H9 (cell line): ENCODE results near the gene RGS6. TPM values are rescaled to one million over a fixed set of nuclear protein-coding genes. Genes with fewer than 3 reads are reported as not detected.

ENCODE experiments used
- DNase-seq: peaks from one replicate; pipeline ENCODE4 v3.0.0-alpha.2; 2017
- H2AFZ ChIP-seq: one replicate; pipeline ENCODE4 v1.6.1; 2013; ENCODE audit warnings: mild to moderate bottlenecking, low read length, control low read depth, moderate library complexity
- H2AK5ac ChIP-seq: 2 replicates; pipeline ENCODE4 v1.6.1; 2013; ENCODE audit warnings: low read length, control low read depth, mixed read lengths; ENCODE audit not compliant: insufficient read length
- H2BK120ac ChIP-seq: one replicate; pipeline ENCODE4 v1.6.1; 2013; ENCODE audit warnings: low read depth, mild to moderate bottlenecking, low read length, control low read depth, inconsistent platforms; ENCODE audit not compliant: poor library complexity, severe bottlenecking
- H2BK12ac ChIP-seq: 2 replicates; pipeline ENCODE4 v1.6.1; 2013; ENCODE audit warnings: low read length, control low read depth, mixed read lengths, low read depth; ENCODE audit not compliant: insufficient read length
- H2BK15ac ChIP-seq: 2 replicates; pipeline ENCODE4 v1.6.1; 2013; ENCODE audit warnings: low read depth, low read length, control low read depth
- H2BK20ac ChIP-seq: one replicate; pipeline ENCODE4 v1.6.1; 2013; ENCODE audit warnings: low read depth, mild to moderate bottlenecking, low read length, control low read depth, inconsistent platforms; ENCODE audit not compliant: poor library complexity, severe bottlenecking
- H2BK5ac ChIP-seq: 2 replicates; pipeline ENCODE4 v1.6.1; 2013; ENCODE audit warnings: low read length, control low read depth, mixed read lengths; ENCODE audit not compliant: insufficient read length
- H3K14ac ChIP-seq: 2 replicates; pipeline ENCODE4 v1.6.1; 2013; ENCODE audit warnings: low read length, control low read depth; ENCODE audit not compliant: insufficient read depth
- H3K18ac ChIP-seq: 2 replicates; pipeline ENCODE4 v1.6.1; 2013; ENCODE audit warnings: low read depth, mild to moderate bottlenecking, mixed read lengths, low read length, control low read depth; ENCODE audit not compliant: insufficient read length
- H3K23ac ChIP-seq: 2 replicates; pipeline ENCODE4 v1.6.1; 2013; ENCODE audit warnings: low read length, control low read depth, mixed read lengths, low read depth; ENCODE audit not compliant: insufficient read length
- H3K23me2 ChIP-seq: 2 replicates; pipeline ENCODE4 v1.6.1; 2013; ENCODE audit warnings: low read depth, mild to moderate bottlenecking, mixed read lengths, low read length, control low read depth; ENCODE audit not compliant: insufficient read length, poor library complexity, severe bottlenecking
- H3K27ac ChIP-seq: 2 replicates; pipeline ENCODE4 v1.5.1; 2013; ENCODE audit warnings: low read length, control low read depth, mixed read lengths, low read depth; ENCODE audit not compliant: insufficient read length
- H3K27me3 ChIP-seq: 2 replicates; pipeline ENCODE4 v1.6.1; 2013; ENCODE audit warnings: low read length, control low read depth, inconsistent platforms; ENCODE audit not compliant: insufficient read depth
- H3K4ac ChIP-seq: 2 replicates; pipeline ENCODE4 v1.6.1; 2013; ENCODE audit warnings: low read depth, mild to moderate bottlenecking, control low read depth, inconsistent platforms, low read length, moderate library complexity
- H3K4me1 ChIP-seq: 2 replicates; pipeline ENCODE4 v1.6.1; 2013; ENCODE audit warnings: low read length, control low read depth, inconsistent platforms; ENCODE audit not compliant: insufficient read depth
- H3K4me2 ChIP-seq: 2 replicates; pipeline ENCODE4 v1.6.1; 2013; ENCODE audit warnings: low read length, control low read depth, mixed read lengths; ENCODE audit not compliant: insufficient read length, insufficient read depth
- H3K56ac ChIP-seq: 2 replicates; pipeline ENCODE4 v1.6.1; 2013; ENCODE audit warnings: low read depth, mild to moderate bottlenecking, mixed read lengths, low read length, control low read depth; ENCODE audit not compliant: insufficient read length
- H3K79me1 ChIP-seq: 2 replicates; pipeline ENCODE4 v1.6.1; 2013; ENCODE audit warnings: low read depth, mild to moderate bottlenecking, moderate library complexity, low read length, control low read depth, inconsistent platforms; ENCODE audit not compliant: insufficient read depth, poor library complexity, severe bottlenecking
- H3K79me2 ChIP-seq: 2 replicates; pipeline ENCODE4 v1.6.1; 2013; ENCODE audit warnings: low read length, control low read depth, inconsistent platforms; ENCODE audit not compliant: insufficient read depth
- H3K9ac ChIP-seq: 2 replicates; pipeline ENCODE4 v1.6.1; 2013; ENCODE audit warnings: low read length, control low read depth, mixed read lengths; ENCODE audit not compliant: insufficient read length; ENCODE audit errors: extremely low read depth
- H3K9me3 ChIP-seq: one replicate; pipeline ENCODE4 v1.6.1; 2013; ENCODE audit warnings: low read depth, low read length, inconsistent platforms; ENCODE audit not compliant: control insufficient read depth
- H3T11ph ChIP-seq: one replicate; pipeline ENCODE4 v1.6.1; 2013; ENCODE audit warnings: mild to moderate bottlenecking, low read length, control low read depth, inconsistent platforms
- H4K20me1 ChIP-seq: one replicate; pipeline ENCODE4 v1.6.1; 2013; ENCODE audit not compliant: control insufficient read depth, insufficient read length, insufficient read depth
- H4K5ac ChIP-seq: 2 replicates; pipeline ENCODE4 v1.6.1; 2013; ENCODE audit warnings: low read depth, mild to moderate bottlenecking, mixed read lengths, low read length, control low read depth; ENCODE audit not compliant: insufficient read length
- H4K8ac ChIP-seq: replicated peaks from 2 replicates; pipeline ENCODE4 v1.6.1; 2013; ENCODE audit warnings: low read length, control low read depth, mixed read lengths, low read depth; ENCODE audit not compliant: insufficient read length
- H4K91ac ChIP-seq: 2 replicates; pipeline ENCODE4 v1.6.1; 2013; ENCODE audit warnings: low read depth, mild to moderate bottlenecking, moderate library complexity, mixed read lengths, low read length, control low read depth; ENCODE audit not compliant: insufficient read length
- H3K27ac Mint-ChIP-seq, 3 experiments: 2 replicates in 2 of 3; 3 replicates in 1 of 3; pipeline ENCODE4 v1.8.0; 2020 to 2021; ENCODE audit warnings: mixed read lengths in 3 of 3, mild to moderate bottlenecking in 1 of 3, moderate library complexity in 1 of 3
- H3K27me3 Mint-ChIP-seq: 2 replicates; pipeline ENCODE4 v1.8.0; 2021; ENCODE audit warnings: low read depth, mild to moderate bottlenecking, moderate library complexity, mixed read lengths
- H3K36me3 Mint-ChIP-seq, 3 experiments: 2 replicates in 2 of 3; 3 replicates in 1 of 3; pipeline ENCODE4 v1.8.0; 2020 to 2021; ENCODE audit warnings: low read depth in 3 of 3, mixed read lengths in 3 of 3; ENCODE audit not compliant: insufficient read depth in 1 of 3
- H3K4me1 Mint-ChIP-seq, 2 experiments: 2 replicates each; pipeline ENCODE4 v1.8.0; 2020; ENCODE audit warnings: mixed read lengths in 2 of 2
- H3K4me3 Mint-ChIP-seq, 2 experiments: 2 replicates in 1 of 2; 3 replicates in 1 of 2; pipeline ENCODE4 v1.8.0; 2020 to 2021; ENCODE audit warnings: mild to moderate bottlenecking in 2 of 2, mixed read lengths in 2 of 2, moderate library complexity in 1 of 2
- H3K9me3 Mint-ChIP-seq, 2 experiments: 2 replicates in 1 of 2; 3 replicates in 1 of 2; pipeline ENCODE4 v1.8.0; 2020; ENCODE audit warnings: mild to moderate bottlenecking in 2 of 2, mixed read lengths in 2 of 2, moderate library complexity in 1 of 2
- WGBS: extraction: QIAGEN DNeasy Blood & Tissue Kit; methylation state at CpG from one replicate; pipeline ENCODE4 v1.1.7; 2013; ENCODE audit warnings: missing lambda C conversion rate, low lambda C conversion rate, mixed read lengths; ENCODE audit not compliant: insufficient read length; ENCODE audit errors: extremely low coverage; 5-methylcytosine and 5-hydroxymethylcytosine counted together
- total RNA-seq: library from RNA; stranded (reverse); gene quantifications from 2 replicates; pipeline ENCODE4 v1.2.1, GENCODE V29; 2021
- TF ChIP-seq, protein P1 (sequence below): fragments of 200-600 bp; sonication (generic); conservative IDR thresholded peaks from 3 replicates; pipeline ENCODE4 v1.8.0; 2021; ENCODE audit warnings: antibody characterized with exemption, mild to moderate bottlenecking

The RGS6 gene
- total RNA-seq, 1 experiment from 2014 or later: 3.0 TPM

DNA sequence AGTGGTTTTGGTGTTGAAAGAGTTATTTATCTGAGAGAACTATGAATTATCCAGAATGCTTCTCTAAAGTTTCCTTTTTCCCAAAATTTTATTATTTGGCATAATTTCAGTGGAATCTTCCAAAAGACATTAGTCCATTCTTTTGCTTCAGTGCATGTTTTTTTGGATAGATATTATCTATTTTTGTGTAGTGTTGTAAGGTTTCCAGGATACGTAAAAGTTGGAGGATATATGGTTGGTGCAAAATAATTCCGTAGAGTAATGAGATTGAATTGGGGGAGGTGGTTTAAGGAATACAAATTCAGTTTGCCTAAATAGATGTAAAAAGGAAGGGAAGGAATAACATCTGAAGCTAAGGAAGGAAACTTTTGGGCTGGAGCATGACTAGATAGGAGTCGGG lies 186.6 kb downstream of the RGS6 start:
- WGBS: 100% methylated on average over 2 of the region's 3 CpGs
- no peak overlapping the region for H3K4ac ChIP-seq
- H3K4me3 Mint-ChIP-seq: no peak overlapping the region

More for the DNA sequence above, 186.6 kb downstream of the RGS6 start:
- TF ChIP-seq, protein P1, sequence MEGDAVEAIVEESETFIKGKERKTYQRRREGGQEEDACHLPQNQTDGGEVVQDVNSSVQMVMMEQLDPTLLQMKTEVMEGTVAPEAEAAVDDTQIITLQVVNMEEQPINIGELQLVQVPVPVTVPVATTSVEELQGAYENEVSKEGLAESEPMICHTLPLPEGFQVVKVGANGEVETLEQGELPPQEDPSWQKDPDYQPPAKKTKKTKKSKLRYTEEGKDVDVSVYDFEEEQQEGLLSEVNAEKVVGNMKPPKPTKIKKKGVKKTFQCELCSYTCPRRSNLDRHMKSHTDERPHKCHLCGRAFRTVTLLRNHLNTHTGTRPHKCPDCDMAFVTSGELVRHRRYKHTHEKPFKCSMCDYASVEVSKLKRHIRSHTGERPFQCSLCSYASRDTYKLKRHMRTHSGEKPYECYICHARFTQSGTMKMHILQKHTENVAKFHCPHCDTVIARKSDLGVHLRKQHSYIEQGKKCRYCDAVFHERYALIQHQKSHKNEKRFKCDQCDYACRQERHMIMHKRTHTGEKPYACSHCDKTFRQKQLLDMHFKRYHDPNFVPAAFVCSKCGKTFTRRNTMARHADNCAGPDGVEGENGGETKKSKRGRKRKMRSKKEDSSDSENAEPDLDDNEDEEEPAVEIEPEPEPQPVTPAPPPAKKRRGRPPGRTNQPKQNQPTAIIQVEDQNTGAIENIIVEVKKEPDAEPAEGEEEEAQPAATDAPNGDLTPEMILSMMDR: no peak
- Histone ChIP-seq H4K8ac (no peak overlapping the region), H4K5ac (no peak overlapping the region), H3K56ac (no peak overlapping the region), H3K9me3 (no peaks in the 10 kb centered on the region), H2AFZ (no peak overlapping the region), H3K4me2 (no peak overlapping the region), H3K9ac (no peak overlapping the region), H2BK12ac (no peak overlapping the region), H3T11ph (no peak overlapping the region), H3K14ac (no peak overlapping the region), H3K79me1 (no peaks in the 10 kb centered on the region), H2AK5ac (no peak overlapping the region), H2BK5ac (no peak overlapping the region), H3K79me2 (no peaks in the 10 kb centered on the region), H2BK120ac (no peak overlapping the region), H2BK20ac (no peak overlapping the region), H2BK15ac (no peak overlapping the region), H3K23ac (no peak overlapping the region), H4K91ac (no peak overlapping the region), H3K4me1 (no peaks in the 10 kb centered on the region), H3K18ac (no peak overlapping the region), H3K27me3 (no peaks in the 10 kb centered on the region), H4K20me1 (no peaks in the 10 kb centered on the region), H3K27ac (no peak overlapping the region), H3K23me2 (no peaks in the 10 kb centered on the region)
- Mint-ChIP-seq H3K27me3 (no peaks in the 10 kb centered on the region; the same call in 1 of the 2 replicates), H3K9me3 (no peaks in the 10 kb centered on the region; a peak in 1 of 5 replicates), H3K36me3 (no peaks in the 10 kb centered on the region), H3K27ac (no peak overlapping the region), H3K4me1 (peaks cover 4% of the 10 kb centered on the region in 2 experiments)
- no peak for DNase-seq
